ENCODE data around the gene DDRGK1. TPM values are rescaled to one million over a fixed set of nuclear protein-coding genes. Genes with fewer than 3 reads are reported as not detected.
"Not testable (repeated sequence)": the region's sequence is repeated elsewhere in the genome, so short reads cannot be mapped to it uniquely, and the experiment has no call there.

Gene DDRGK1
- polyA plus RNA-seq, 4 donors: 45.7 to 57.7 (median 48.3) TPM

DNA sequence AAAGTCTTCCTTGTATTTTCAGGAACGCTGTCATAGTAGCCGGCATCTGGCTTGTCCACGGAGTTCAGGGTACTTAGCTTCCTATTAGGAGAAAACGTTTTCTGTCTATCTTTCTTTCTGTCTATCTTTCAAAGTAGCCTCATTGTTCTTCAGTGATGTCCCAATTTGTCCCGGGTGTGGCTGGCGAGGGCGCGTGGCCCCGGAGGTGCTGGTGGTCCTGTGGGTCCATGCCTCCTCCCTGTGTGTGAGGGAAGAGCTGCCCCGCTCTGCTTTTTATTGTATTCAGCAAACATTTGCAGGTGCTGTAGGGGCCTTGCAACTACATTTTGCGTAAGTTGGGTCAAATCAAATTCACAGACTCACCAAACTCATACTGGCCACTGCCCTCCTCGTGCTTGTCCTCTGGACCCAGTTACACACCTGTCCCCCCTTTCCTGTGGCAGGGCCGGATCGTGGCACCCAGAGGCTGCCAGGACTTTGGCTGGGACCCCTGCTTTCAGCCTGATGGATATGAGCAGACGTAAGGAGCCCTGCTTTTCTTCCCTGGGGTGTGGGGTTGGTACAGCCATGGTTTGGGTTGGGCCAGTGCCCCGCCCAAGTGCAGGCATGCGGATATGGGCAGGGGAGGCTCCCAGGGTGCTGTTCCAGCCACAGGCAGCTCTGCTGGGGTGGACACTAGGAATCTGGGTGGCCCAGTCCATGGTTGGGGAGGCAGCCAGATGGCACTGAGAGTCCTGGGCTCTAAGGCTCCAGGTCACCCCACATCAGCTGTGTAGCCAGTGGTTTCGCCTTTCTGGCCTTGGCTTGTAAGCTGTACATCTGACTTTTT, 17.1 kb upstream of the DDRGK1 start:
- no peak for DNase-seq (ENCODE audit: low read depth in 4 of 4, low spot score in 3 of 4)

DNA sequence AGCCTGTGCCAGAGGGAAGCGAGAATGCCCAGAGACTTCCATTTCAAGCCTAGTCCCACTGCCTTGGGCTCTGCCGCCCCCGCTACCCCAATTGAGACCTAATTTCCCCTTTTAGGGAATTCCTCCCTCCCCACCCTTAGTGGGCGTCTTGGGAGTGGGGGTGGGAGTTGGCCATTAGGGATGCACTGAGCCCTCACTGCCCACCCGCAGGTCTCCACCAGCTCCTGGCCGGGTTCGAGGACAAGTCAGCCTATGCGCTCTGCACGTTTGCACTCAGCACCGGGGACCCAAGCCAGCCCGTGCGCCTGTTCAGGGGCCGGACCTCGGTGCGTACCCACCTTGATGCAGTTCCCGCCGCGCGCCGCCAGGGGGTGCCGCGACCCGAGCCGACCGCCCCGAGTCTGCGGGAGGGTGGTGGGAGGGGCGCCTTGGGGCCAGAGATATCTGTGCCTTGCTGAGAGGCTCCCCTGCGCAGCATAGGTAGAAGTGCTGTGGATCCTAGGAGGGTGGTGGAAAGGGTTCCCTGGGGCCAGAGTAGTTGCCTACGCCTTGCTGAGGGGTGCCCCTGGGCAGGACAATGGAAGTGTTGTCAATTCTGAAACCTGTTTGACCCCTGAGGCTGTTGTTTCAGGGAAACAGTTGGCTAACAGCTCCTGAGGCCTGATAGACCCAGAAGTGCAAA, 14.0 kb upstream of the DDRGK1 start:
- no peak for DNase-seq (ENCODE audit: low read depth in 4 of 4, low spot score in 3 of 4)

DNA sequence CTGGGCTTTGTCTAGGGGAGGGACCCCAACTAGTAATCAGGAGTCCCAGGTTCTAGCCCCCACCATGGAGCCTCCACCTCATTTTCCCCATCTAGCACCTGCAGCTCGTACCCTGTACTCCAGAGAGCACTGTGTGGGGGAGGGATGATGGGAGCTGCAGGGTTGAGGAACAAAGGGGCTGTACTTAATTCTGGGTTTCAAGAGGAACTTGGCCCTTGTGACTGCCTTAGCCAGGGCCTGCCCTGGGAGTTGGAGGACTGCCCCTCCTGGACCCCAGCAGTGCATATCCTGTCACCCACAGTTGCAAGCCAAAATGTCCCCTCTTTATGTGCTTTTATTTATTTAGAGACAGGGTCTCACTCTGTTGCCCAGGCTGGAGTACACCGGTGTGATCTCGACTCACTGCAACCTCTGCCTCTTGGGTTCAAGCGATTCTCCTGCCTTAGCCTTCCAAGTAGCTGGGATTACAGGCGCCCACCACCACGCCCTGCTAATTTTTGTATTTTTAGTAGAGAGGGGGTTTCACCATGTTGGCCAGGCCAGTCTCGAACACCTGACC, 11.0 kb upstream of the DDRGK1 start:
- DNase-seq (ENCODE audit: low read depth in 4 of 4, low spot score in 3 of 4): not testable (repeated sequence)

DNA sequence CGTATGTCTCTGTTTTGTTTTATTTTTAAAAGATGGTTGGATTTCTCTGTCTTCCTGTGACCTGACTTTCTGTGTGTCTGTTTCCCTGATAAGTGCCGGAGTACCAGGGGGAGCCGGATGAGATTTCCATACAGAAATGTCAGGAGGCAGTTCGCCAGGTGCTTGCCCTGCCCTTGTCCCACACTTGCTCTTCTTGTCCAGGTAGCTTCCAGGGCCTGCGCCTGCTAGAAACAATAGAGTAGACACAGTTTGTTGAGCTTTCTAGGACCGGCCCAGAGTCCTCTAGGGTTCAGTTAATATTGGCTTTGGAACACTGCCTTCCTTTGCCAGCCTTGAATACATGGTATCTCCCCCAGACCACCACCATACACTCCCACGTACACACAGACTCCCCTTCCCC, 8.7 kb upstream of the DDRGK1 start:
- no peak for DNase-seq (ENCODE audit: low read depth in 4 of 4, low spot score in 3 of 4)

DNA sequence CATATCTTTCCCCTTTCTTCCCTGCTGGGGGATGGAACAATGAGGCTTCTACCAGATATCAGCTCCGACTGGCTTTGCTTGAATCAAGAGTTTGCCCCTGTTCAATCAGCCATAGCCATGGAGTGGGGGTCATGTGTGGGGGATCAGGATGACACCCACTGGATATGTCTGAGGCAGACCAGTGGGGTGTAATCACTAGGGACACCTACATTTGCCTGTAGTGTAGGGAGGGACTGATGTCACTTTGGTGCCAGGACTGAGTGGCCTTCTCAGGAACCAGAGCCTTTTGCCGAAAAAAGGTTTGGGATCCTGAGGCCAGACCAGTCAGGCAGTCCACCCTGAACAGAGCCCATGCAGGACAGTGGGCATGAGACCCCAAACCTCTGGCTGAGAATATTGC, 5.9 kb upstream of the DDRGK1 start:
- DNase-seq (ENCODE audit: low read depth in 4 of 4, low spot score in 3 of 4): no peak

DNA sequence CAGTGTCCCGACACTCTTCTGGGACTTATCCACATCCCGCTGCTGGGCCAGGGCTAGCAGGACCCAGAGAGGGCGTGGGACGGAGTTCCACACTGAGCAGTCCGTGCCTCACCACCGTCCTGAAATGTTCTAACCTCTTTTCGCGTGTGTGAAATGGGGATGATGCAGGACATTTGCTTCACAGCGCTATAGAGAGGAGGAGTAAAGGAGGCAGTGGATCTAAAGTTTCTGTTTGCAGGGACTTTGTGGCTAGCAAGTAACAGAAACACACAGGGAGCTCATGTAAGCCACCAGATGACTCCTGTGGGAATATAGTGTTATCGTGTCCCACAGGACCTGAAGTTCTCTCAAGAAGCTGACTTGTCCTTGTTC, 5.5 kb upstream of the DDRGK1 start:
- no peak for DNase-seq (ENCODE audit: low read depth in 4 of 4, low spot score in 3 of 4)

DNA sequence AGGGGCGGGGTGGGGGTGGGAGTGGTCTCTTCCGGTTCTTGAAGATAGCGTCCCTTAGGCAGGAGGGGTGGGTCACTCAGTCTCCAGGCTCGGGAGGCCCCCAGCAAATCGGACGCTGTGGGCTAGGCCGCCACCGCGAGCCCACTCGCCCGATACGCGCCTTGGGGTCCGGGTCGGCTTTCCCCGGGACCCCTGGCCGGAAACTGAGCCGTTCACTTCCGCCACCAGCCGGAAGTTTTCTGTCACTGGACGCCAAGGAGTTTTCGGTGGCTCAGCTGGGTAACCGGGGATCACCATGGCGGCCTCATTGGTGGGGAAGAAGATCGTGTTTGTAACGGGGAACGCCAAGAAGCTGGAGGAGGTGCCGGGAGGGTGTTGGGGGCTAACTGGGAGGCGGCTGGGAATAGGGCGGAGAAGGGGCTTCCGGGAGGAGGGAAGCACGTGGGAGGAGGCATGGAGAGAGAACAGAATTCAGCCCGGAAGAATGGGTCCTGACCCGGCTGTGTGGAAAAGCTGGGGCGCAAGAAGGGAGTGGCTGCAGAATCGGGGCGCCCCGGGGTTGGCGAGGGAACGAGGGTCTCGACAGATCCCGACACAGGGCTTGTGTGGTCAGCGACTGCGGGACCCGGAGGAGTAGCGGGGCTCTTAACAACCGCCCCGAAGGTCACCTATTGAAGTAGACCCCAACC, 4.9 kb upstream of the DDRGK1 start, which contains the start of gene ITPA:
Gene ITPA (plus strand): TSS at position 242 of the 689 bp plus-strand sequence. CDS start 54 bp downstream, at position 296.
- DNase-seq (ENCODE audit: low read depth in 4 of 4, low spot score in 3 of 4): no peak

DNA sequence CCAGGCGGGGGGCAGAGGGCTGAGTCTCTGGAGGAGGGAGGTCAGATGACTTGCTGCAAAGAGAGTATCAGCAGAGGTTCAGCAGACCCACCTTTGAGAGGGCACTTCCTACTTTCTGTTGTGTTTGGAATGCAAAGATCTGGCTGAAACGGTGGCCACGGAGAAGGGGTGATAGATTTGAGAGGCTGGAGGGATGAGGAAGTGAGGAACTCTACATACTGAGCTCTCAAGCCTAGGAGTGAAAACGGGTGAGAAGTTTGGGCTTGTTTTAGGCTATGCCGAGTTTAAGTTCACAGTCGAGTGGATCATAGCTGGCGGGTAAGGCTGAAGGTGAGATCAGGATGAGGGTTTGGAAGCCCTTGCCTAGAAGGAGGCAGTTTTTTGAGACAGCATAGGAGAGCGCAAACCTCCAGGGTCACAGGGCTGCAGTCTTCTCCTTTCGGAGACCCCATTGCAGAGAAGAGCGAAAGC, 4.3 kb upstream of the DDRGK1 start:
- no peak for DNase-seq (ENCODE audit: low read depth in 4 of 4, low spot score in 3 of 4)

DNA sequence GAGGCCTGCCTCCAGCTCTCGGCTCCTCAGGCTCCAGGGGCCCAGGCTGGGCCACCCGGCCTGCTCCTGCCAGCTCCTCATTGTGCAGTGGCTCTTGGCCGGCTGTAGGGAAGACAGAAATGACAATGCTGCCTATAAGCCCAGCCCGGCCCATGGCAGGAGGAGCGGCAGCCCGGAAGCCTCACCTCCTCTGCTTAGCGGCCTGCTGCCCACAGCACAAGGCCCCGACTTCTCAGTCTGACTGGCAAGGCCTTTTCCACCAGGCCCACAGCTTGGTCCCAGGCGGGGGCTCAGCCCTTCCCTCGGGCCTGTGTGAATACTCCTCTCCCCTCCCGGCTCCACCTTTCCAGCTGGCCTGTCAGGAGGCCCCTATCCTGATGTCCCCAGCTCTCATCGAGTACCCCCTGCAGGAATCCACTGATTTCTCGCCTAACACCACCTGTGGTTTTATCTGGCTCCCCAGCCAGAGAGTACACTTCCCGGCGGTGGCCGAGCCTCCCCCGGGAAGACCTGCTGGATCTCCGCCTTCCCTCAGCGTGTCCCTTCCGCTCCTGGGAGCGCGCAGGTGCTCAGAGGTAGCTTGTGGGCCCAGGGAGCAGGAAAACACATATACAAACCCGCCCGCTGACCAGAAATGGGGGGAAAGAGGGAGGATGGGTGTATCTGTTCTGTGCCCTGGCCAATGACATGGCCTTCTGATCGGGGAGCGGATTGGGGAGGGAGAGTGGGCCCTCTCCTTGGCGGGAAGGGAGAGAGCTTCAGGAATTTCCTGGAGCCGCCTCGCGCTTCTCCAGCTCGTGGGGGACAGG, 963 bp downstream of the DDRGK1 start:
- no peak for DNase-seq (ENCODE audit: low read depth in 4 of 4, low spot score in 3 of 4)

DNA sequence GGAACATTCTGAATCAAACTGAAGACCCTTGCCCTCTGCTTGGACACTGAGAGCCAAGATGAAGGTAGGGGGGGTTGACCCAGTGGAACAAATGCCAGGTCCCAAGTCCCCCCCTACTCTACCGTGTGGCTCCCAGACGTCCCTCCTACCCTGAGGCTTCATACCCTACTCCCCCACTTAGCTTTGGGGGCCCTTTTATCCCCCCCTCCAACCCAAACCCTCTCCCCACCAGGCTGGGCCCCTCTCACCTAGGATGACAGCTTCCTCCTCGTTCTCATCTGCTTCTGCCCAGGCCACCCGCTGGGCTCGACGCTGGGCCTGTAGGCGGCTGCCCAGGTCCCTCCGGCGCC, 1.5 kb downstream of the DDRGK1 start:
- no peak for DNase-seq (ENCODE audit: low read depth in 4 of 4, low spot score in 3 of 4)

DNA sequence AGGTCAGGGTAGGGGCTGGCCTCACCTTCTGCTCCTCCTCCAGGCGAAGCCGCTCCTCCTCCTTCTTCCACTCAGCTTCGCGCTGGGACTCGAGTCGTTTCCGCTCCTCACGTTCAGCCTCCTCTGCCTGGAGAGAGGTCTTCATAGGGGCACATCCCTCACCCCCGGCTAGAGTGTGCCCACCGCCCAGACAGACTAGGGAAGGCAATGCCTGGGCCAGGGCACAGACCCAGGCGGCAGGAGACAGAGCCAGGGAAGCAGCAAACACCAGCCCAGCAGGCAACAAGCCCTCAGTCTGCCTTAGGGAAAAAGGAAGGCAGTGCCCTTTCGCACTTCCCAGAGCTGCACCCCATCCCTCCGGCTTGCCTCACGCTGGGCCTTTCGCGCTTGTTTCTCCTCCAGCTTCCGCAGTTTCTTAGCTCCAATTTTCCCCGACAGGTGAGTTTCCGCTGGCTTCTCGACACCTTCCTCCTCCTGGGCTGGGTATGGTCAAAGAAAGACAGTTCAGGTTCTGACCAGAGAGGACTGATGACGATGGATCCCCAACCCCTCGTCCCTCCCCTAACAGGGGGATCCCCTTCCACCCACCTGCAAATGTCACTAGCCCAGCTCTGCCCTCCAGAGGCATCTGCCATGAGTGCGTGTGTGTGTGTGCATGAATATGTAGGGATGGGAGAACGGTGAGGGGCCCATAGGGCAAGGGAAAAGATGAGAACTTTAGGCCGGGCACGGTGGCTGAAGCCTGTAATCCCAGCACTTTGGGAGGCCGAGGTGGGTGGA, 4.3 kb downstream of the DDRGK1 start:
- DNase-seq (ENCODE audit: low read depth in 4 of 4, low spot score in 3 of 4): no peak

DNA sequence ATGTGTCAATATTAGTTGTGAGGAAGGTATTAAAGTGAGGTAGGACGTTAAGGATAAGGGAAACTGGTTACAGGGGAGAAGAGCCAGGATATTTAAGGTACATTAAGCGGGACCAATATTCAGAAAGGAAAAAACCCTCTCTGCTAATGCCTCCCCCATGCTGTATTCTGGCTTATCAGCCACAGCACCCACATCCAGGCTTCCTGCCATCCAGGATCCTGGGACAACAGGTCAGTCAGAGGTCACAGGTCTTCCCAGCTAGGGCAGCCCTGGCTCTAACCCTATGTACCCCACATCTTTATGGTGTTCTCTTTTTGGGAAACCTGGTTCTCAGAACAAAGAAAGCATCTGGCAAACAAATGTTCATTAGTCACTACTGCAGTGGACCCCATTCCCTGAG, 5.3 kb downstream of the DDRGK1 start:
- DNase-seq (ENCODE audit: low read depth in 4 of 4, low spot score in 3 of 4): no peak

DNA sequence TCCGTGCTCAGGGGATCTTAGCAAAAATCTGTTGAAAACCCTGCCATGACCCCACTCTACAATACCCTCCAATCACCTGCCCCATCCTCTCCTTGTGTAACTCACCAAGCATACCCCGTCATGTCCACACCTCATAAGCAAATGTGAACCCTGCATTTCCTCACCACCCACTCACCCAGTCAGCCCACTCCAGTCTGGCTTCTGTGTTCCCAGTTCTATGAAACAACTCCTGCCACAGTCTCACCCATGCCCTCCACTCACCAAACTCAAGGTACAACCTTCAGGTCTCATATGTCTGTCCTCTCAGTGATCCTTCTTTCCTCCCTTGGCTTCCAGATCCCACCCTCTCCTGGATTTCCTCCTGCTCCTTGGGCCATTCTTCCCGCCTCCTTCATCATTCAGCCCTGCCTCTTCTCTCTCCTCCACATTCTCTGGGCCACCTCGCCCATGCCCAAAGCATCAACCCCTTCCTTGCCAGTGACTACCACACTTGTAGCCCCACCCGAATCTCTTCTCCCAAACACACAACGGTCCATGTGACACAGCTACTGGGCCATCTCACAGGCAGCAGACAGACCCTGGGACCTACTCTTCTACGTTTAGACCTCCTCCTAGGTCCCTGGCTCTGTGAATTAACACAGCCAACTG, 8.8 kb downstream of the DDRGK1 start:
- DNase-seq (ENCODE audit: low read depth in 4 of 4, low spot score in 3 of 4): no peak

DNA sequence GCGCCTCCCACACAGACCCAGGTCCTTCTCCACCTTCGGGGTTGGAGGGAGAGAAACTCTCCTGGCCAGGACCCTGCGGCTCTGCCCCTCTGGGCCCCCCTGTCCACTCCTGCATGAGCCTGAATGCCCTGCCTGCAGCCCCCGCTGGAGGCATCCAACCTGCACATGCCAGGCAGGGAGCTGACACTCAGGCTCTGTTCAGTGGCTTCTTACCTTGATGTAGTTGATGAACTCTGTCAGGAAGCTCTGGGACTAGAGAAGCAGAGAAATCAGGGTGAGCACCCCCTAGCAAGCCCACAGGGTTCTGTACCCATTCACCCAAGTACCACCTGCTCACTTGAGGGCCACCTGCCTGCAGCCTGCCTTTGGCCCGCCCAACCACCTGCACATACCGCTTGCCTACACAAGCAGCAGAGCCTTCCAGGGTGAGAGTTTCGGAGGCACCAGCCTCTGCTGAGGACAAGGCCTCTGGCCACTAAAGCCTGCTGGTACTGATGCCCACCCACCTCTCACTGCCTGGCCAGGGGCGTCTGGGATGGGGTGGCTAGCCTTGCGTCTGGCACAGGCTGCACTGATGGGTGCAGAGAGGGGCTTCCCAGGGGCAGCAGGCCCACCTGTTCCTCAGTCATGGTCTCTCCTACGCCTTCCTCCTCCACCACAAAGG, 9.7 kb downstream of the DDRGK1 start:
- DNase-seq (ENCODE audit: low read depth in 4 of 4, low spot score in 3 of 4): no peak

DNA sequence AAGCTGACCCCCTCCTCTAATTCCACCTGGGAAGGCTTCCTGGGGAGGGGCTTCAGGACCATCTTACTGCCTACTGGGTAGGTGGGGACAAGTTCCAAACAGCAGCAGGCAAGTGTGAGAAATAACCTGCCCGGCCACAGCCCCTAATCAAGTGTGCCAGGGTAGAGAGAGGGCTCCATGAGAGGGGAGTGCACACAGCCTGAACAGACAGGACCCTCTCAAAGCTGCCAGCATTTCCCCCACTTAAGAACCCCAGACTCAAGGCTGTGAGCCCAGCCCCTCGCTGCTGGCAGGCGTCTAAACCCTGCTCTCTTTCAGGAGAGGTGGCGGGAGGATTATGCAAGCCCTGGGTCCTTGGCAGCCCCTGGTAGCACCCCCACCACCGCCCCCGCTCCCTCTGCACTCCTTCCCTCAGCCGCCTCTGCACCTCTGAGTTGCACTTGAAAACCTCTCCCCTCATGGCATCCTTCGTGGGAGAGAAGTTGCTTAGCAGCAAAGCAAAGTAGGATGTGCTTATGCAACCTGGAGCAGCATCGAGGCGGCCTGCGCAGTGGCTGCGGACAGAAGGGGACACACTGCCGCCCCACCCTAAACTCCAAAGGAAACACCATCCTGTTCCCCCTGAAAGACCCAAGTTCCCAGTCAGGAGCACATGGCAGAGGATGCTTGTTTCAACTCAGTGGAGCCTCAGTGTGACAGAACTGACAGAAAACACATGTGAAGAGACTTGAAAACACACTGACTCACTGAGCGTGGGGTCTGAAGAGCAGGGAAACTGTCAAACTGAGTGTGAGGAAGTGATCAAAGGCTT, 10.5 kb downstream of the DDRGK1 start:
- DNase-seq (ENCODE audit: low read depth in 4 of 4, low spot score in 3 of 4): no peak

DNA sequence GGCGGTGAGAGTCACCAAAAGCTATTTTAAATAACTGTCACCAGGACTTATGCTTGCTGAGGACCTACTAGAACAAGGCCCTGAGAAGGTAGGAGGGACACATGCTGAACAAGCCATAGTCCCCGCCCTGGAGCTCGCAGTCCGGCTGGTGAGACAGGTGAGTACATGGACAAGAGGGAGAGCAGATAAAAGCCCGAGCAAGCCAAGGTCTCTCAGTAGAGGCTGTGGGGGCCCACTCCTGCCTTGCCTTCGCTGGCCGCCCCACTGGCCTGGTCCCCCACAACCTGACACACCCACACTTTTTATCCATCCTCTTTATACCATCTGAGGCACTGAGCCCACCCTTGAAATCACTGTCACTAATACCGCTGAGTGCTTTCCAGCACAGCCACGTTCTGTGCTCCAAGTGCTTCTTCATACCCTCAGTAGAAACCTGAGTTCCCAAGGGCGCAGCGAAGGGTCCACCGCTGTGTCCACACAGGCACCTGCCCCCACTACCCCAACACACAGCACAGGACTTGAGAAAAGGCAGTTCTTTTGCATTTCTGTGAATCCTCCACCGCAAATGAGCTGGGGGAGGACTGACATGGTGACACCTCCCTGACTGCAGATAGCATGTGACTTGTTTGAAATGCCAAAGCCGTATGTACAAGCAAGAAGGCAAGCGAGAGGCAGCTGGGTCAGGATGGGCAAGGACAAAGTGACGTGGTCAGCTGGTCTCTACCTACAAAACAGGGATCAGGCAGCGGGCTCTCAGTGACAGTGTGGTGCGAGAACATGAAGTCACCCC, 12.1 kb downstream of the DDRGK1 start:
- no peak for DNase-seq (ENCODE audit: low read depth in 4 of 4, low spot score in 3 of 4)

DNA sequence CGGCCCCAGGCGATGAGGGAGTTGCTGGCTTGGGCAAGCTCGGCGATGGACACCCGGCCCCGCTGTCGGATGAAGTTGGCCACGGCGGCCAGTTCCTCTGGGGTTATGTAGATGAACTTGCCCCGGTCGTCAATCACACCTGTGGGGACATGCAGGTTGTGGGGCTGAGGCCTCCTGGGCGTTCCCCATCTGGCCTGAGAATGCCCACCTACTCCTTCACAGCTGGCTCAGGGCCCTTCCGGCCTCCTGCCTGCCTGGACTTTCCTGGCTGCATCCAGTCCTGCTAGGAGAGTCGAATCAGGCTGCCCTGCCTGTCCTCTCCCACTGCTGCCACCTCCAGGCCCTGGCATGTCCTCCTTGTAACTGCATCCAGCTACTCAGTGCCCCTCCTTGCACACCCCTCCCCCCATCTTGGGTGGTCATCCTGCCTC, 13.8 kb downstream of the DDRGK1 start:
- DNase-seq (ENCODE audit: low read depth in 4 of 4, low spot score in 3 of 4): no peak

Measured in right renal pelvis (tissue), 4 donors.